Astrocyte (in vitro differentiated cells and primary cell): ENCODE measurements around the gene SLC38A3. TPM values are rescaled to one million over a fixed set of nuclear protein-coding genes. Genes with fewer than 3 reads are reported as not detected.

ENCODE experiments used
- DNase-seq: peaks from one replicate; pipeline ENCODE4 v3.0.0-alpha.2; 2010; ENCODE audit warnings: low read depth
- FAIRE-seq: peaks from 2 replicates; lab custom pipeline; 2011; peaks lifted over from hg19 to GRCh38; lab: Jason Lieb, UNC
- H2AFZ ChIP-seq: 2 replicates; pipeline ENCODE4 v1.6.0; 2012; ENCODE audit warnings: low read depth, low read length, inconsistent platforms
- H3K27ac ChIP-seq: 2 replicates; pipeline ENCODE4 v1.5.1; 2011; ENCODE audit warnings: low read depth, low read length, inconsistent platforms
- H3K27me3 ChIP-seq: 2 replicates; pipeline ENCODE4 v1.6.0; 2011; ENCODE audit warnings: low read length, inconsistent platforms; ENCODE audit not compliant: insufficient read depth
- H3K36me3 ChIP-seq: 2 replicates; pipeline ENCODE4 v1.5.1; 2011; ENCODE audit warnings: low read length, inconsistent platforms; ENCODE audit not compliant: insufficient read depth
- H3K4me1 ChIP-seq: 2 replicates; pipeline ENCODE4 v1.5.1; 2011; ENCODE audit warnings: low read length, inconsistent platforms; ENCODE audit not compliant: insufficient read depth
- H3K4me2 ChIP-seq: 2 replicates; pipeline ENCODE4 v1.6.0; 2012; ENCODE audit warnings: low read length, inconsistent platforms
- H3K4me3 ChIP-seq: 2 replicates; pipeline ENCODE4 v1.5.1; 2011; ENCODE audit warnings: low read depth, mild to moderate bottlenecking, low read length, inconsistent platforms; ENCODE audit not compliant: insufficient read depth
- H3K79me2 ChIP-seq: 2 replicates; pipeline ENCODE4 v1.6.0; 2012; ENCODE audit warnings: mild to moderate bottlenecking, low read length, inconsistent platforms; ENCODE audit not compliant: insufficient read depth
- H3K9ac ChIP-seq: 2 replicates; pipeline ENCODE4 v1.6.0; 2012; ENCODE audit warnings: mild to moderate bottlenecking, low read length, inconsistent platforms
- H3K9me3 ChIP-seq: 2 replicates; pipeline ENCODE4 v1.5.1; 2012; ENCODE audit warnings: low read depth, mild to moderate bottlenecking, low read length, inconsistent platforms; ENCODE audit not compliant: insufficient read depth
- H4K20me1 ChIP-seq: 2 replicates; pipeline ENCODE4 v1.6.0; 2012; ENCODE audit warnings: low read length, inconsistent platforms; ENCODE audit not compliant: insufficient read depth
- H3K27ac Mint-ChIP-seq: one replicate; pipeline ENCODE4 v1.8.0; 2021; ENCODE audit warnings: mild to moderate bottlenecking, mixed read lengths; ENCODE audit not compliant: unreplicated experiment
- H3K27me3 Mint-ChIP-seq: one replicate; pipeline ENCODE4 v1.8.0; 2021; ENCODE audit warnings: low read depth, mixed read lengths; ENCODE audit not compliant: unreplicated experiment
- H3K36me3 Mint-ChIP-seq: one replicate; pipeline ENCODE4 v1.8.0; 2021; ENCODE audit warnings: low read depth, mixed read lengths; ENCODE audit not compliant: unreplicated experiment
- H3K4me1 Mint-ChIP-seq: one replicate; pipeline ENCODE4 v1.8.0; 2021; ENCODE audit warnings: low read depth, mixed read lengths; ENCODE audit not compliant: unreplicated experiment
- H3K4me3 Mint-ChIP-seq: one replicate; pipeline ENCODE4 v1.8.0; 2021; ENCODE audit warnings: mild to moderate bottlenecking, moderate library complexity, mixed read lengths; ENCODE audit not compliant: unreplicated experiment
- H3K9me3 Mint-ChIP-seq: one replicate; pipeline ENCODE4 v1.8.0; 2021; ENCODE audit warnings: mild to moderate bottlenecking, mixed read lengths; ENCODE audit not compliant: unreplicated experiment
- CTCF ChIP-seq: IDR thresholded peaks from 2 replicates; pipeline ENCODE4 v1.5.1; 2011; ENCODE audit warnings: low read depth, mild to moderate bottlenecking, inconsistent platforms, low read length, moderate library complexity; ENCODE audit not compliant: insufficient read depth
- EZH2 ChIP-seq: IDR thresholded peaks from 2 replicates; pipeline ENCODE4 v1.6.1; 2012; ENCODE audit warnings: mild to moderate bottlenecking, low read length, inconsistent platforms; ENCODE audit not compliant: insufficient read depth
- total RNA-seq: library from RNA; stranded (reverse); gene quantifications from 2 replicates; pipeline ENCODE4 v1.2.1, GENCODE V29; 2021

Gene SLC38A3
- total RNA-seq, 1 donor from 2014 or later: 0.68 TPM

GRCh38 chr3:50158530-50159146 lies 46.4 kb upstream of the SLC38A3 start:
- Histone ChIP-seq H3K79me2 (no peaks in the 10 kb centered on the region), H3K9me3 (no peaks in the 10 kb centered on the region), H3K4me2 (no peak overlapping the region), H2AFZ (no peak overlapping the region), H3K9ac (no peak overlapping the region), H4K20me1 (no peaks in the 10 kb centered on the region), H3K36me3 (no peaks in the 10 kb centered on the region), H3K4me1 (peaks cover 25% of the 10 kb centered on the region), H3K4me3 (no peak overlapping the region), H3K27me3 (peaks cover 5% of the 10 kb centered on the region), H3K27ac (no peak overlapping the region)
- H3K36me3 Mint-ChIP-seq: no peaks in the 10 kb centered on the region
- DNase-seq (no peak), FAIRE-seq (no peak)
- H3K9me3 Mint-ChIP-seq: peaks cover 2% of the 10 kb centered on the region
- TF ChIP-seq CTCF: no peak
- no peak for TF ChIP-seq EZH2
- peaks cover 13% of the 10 kb centered on the region for H3K4me1 Mint-ChIP-seq
- H3K4me3 Mint-ChIP-seq: no peak overlapping the region
- H3K27ac Mint-ChIP-seq: no peak overlapping the region
- H3K27me3 Mint-ChIP-seq: peaks cover 40% of the 10 kb centered on the region

- Histone ChIP-seq H3K9ac (no peak overlapping the region), H3K27ac (no peak overlapping the region), H3K4me1 (peaks cover 43% of the 10 kb centered on the region), H2AFZ (no peak overlapping the region), H3K9me3 (no peaks in the 10 kb centered on the region), H3K4me2 (no peak overlapping the region), H3K36me3 (no peaks in the 10 kb centered on the region), H4K20me1 (peaks cover 4% of the 10 kb centered on the region), H3K4me3 (no peak overlapping the region), H3K79me2 (no peaks in the 10 kb centered on the region), H3K27me3 (no peaks in the 10 kb centered on the region)
- FAIRE-seq: no peak
- H3K4me1 Mint-ChIP-seq: peaks cover 12% of the 10 kb centered on the region
- H3K9me3 Mint-ChIP-seq: no peaks in the 10 kb centered on the region
- DNase-seq: no peak
- H3K27ac Mint-ChIP-seq: no peak overlapping the region
- H3K36me3 Mint-ChIP-seq: no peaks in the 10 kb centered on the region
- peaks cover 39% of the 10 kb centered on the region for H3K27me3 Mint-ChIP-seq
- TF ChIP-seq CTCF: no peak
- no peak for TF ChIP-seq EZH2
- no peak overlapping the region for H3K4me3 Mint-ChIP-seq
Measured at GRCh38 chr3:50160561-50160983, 44.5 kb upstream of the SLC38A3 start.

GRCh38 chr3:50161320-50161719 lies 43.8 kb upstream of the SLC38A3 start:
- no peak for TF ChIP-seq CTCF
- no peaks in the 10 kb centered on the region for H3K36me3 ChIP-seq
- H3K36me3 Mint-ChIP-seq: no peaks in the 10 kb centered on the region
- H3K27me3 ChIP-seq: no peaks in the 10 kb centered on the region
- H3K27ac ChIP-seq: no peak overlapping the region
- H4K20me1 ChIP-seq: peaks cover 4% of the 10 kb centered on the region
- H3K4me3 Mint-ChIP-seq: no peak overlapping the region
- no peak overlapping the region for H3K9ac ChIP-seq
- no peaks in the 10 kb centered on the region for H3K9me3 Mint-ChIP-seq
- H3K27me3 Mint-ChIP-seq: peaks cover 32% of the 10 kb centered on the region
- peaks cover 45% of the 10 kb centered on the region for H3K4me1 ChIP-seq
- no peak overlapping the region for H2AFZ ChIP-seq
- H3K4me2 ChIP-seq: no peak overlapping the region
- H3K79me2 ChIP-seq: no peaks in the 10 kb centered on the region
- no peaks in the 10 kb centered on the region for H3K9me3 ChIP-seq
- no peak overlapping the region for H3K4me3 ChIP-seq
- peaks cover 8% of the 10 kb centered on the region for H3K4me1 Mint-ChIP-seq
- FAIRE-seq: no peak
- no peak overlapping the region for H3K27ac Mint-ChIP-seq
- DNase-seq: no peak
